A673 (cell line): ENCODE data around the gene S100A9. TPM values are rescaled to one million over a fixed set of nuclear protein-coding genes. Genes with fewer than 3 reads are reported as not detected.

Experiments used
- BruUV-seq: library from RNA; stranded (reverse); fragments of 400-500 nt; replicated peaks from 2 replicates; lab custom pipeline; 2021; lab: Mats Ljungman, UMichigan
- CTCF ChIA-PET: fragments of 300-600 bp; sonication (Branson Sonifier 250); formaldehyde crosslinking; loops from one replicate; lab custom pipeline; 2022; ENCODE audit warnings: antibody characterized with exemption; lab: Charles Lee
- POLR2A ChIA-PET: fragments of 300-600 bp; sonication (Branson Sonifier 250); formaldehyde crosslinking; loops from one replicate; lab custom pipeline; 2022; ENCODE audit warnings: antibody characterized with exemption; ENCODE audit not compliant: low non-redundant PET; lab: Charles Lee
- DNase-seq: peaks from one replicate; pipeline ENCODE4 v3.0.0-alpha.2; 2015; ENCODE audit warnings: low spot score
- H3K27ac ChIP-seq: fragments of 200-600 bp; sonication (generic); 2 replicates; pipeline ENCODE4 v1.5.1; 2016; ENCODE audit warnings: mixed run types, low read depth, mild to moderate bottlenecking, mixed read lengths, antibody characterized with exemption, low read length; ENCODE audit not compliant: poor library complexity, severe bottlenecking
- H3K27me3 ChIP-seq: fragments of 200-600 bp; sonication (generic); replicated peaks from 2 replicates; pipeline ENCODE4 v1.6.1; 2017; ENCODE audit warnings: mixed run types, low read depth, mild to moderate bottlenecking, mixed read lengths, antibody characterized with exemption, low read length; ENCODE audit not compliant: insufficient read depth, poor library complexity
- H3K36me3 ChIP-seq: fragments of 200-600 bp; sonication (generic); 2 replicates; pipeline ENCODE4 v1.6.1; 2016; ENCODE audit warnings: mixed run types, mild to moderate bottlenecking, mixed read lengths, antibody characterized with exemption, low read length; ENCODE audit not compliant: insufficient read depth, poor library complexity, severe bottlenecking
- H3K4me1 ChIP-seq: fragments of 200-600 bp; sonication (generic); 2 replicates; pipeline ENCODE4 v1.6.1; 2017; ENCODE audit warnings: mixed run types, mild to moderate bottlenecking, mixed read lengths, antibody characterized with exemption, low read length; ENCODE audit not compliant: insufficient read depth, poor library complexity, severe bottlenecking
- H3K4me3 ChIP-seq: fragments of 200-600 bp; sonication (generic); 2 replicates; pipeline ENCODE4 v1.5.1; 2016; ENCODE audit warnings: low read depth, mixed run types, mild to moderate bottlenecking, mixed read lengths, low read length; ENCODE audit not compliant: poor library complexity, severe bottlenecking
- H3K9me3 ChIP-seq: fragments of 200-600 bp; sonication (generic); 2 replicates; pipeline ENCODE4 v1.6.1; 2016; ENCODE audit warnings: mixed run types, low read depth, mild to moderate bottlenecking, mixed read lengths, antibody characterized with exemption, low read length; ENCODE audit not compliant: poor library complexity, severe bottlenecking
- EZH2 ChIP-seq: fragments of 200-600 bp; sonication (generic); IDR thresholded peaks from 2 replicates; pipeline ENCODE4 v1.6.1; 2017; ENCODE audit warnings: borderline replicate concordance, low read depth, mild to moderate bottlenecking, mixed read lengths, antibody characterized with exemption, low read length; ENCODE audit not compliant: poor library complexity, severe bottlenecking
- intact Hi-C: fragments of 100-400 bp; cut with micrococcal nuclease; formaldehyde crosslinking; loops from one replicate; pipeline ENCODE4 v1.10.0; 2022; ENCODE audit not compliant: unreplicated experiment
- total RNA-seq: library from RNA; stranded (reverse); gene quantifications from 2 replicates; pipeline ENCODE4 v1.2.3, GENCODE V29; 2021
- TF ChIP-seq, protein P1 (sequence below): fragments of 300-800, 200-600 bp; sonication (generic); conservative IDR thresholded peaks from 2 replicates; pipeline ENCODE4 v1.5.1; 2017; ENCODE audit warnings: low read depth, mild to moderate bottlenecking, antibody characterized with exemption, low read length, moderate library complexity, mixed read lengths

Gene S100A9
- total RNA-seq, 1 experiment from 2014 or later: not detected

DNA sequence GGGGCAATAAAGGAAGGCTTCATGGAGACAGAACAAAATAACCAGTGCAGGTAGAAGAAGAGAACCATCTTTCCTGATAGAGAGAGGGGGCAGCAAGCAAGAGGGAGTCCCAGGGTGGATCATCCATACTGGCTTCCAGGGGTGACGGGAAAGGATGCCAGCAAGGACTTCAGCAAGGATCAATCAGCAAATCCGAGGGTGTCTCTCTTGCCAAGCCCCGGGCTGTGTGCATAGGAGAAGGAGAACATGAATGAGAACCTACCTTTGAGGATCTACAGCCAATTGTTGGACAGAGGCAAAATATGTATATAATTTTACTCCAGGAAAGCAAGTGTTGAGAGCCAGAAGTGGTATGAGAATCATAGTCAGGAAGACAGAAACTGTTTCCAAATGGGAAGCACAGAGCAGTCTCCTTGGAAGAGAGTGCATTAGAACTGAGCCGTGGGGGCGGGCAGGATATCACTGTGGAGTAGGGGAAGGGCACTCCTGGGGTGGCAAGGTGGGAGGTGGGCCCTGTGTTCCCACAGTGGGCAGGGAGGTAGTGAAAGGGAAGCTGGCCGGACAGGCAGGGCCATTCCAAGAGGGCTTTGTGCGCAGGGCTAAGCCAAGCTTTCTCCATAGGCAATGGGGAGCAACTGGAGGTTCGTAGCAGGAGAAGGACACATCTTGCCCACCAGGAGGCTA is 1.1 kb upstream of the S100A9 start:
- POLR2A ChIA-PET: no interaction called here

DNA sequence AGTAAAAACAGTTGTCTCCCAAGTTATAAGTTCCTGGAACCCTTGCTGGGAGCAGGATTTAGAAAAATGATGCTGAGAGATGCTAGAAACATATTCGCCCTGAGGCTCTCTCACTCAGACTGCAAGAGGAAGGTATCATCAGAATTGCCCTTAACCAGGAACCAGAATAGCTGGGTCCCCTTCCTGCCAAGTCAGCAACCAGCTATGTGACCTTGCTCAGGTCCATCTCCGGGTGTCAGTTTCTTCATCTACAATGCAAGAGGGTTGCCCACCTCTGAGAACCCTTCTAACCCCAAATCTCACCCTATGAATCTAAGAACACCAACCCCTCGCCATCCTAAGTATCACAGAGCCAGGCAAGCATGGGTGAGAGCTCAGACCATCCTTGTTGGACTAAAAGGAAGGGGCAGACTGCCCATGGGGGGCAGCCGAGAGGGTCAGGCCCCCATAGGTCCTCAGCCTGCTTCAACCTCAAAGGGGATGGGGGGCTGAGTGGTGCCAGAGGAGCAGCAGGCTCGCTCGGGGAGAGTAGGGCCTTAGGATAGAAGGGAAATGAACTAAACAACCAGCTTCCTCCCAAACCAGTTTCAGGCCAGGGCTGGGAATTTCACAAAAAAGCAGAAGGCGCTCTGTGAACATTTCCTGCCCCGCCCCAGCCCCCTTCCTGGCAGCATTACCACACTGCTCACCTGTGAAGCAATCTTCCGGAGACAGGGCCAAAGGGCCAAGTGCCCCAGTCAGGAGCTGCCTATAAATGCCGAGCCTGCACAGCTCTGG is 390 bp upstream of the S100A9 start:
- Histone ChIP-seq H3K4me1 (no peaks in the 10 kb centered on the region), H3K4me3 (no peak overlapping the region), H3K27me3 (peaks cover 13% of the 10 kb centered on the region), H3K27ac (no peak overlapping the region), H3K36me3 (no peaks in the 10 kb centered on the region), H3K9me3 (no peaks in the 10 kb centered on the region)
- CTCF ChIA-PET: no interaction called here
- intact Hi-C loops: no loop called here
- TF ChIP-seq EZH2: no peak
- TF ChIP-seq, protein P1, sequence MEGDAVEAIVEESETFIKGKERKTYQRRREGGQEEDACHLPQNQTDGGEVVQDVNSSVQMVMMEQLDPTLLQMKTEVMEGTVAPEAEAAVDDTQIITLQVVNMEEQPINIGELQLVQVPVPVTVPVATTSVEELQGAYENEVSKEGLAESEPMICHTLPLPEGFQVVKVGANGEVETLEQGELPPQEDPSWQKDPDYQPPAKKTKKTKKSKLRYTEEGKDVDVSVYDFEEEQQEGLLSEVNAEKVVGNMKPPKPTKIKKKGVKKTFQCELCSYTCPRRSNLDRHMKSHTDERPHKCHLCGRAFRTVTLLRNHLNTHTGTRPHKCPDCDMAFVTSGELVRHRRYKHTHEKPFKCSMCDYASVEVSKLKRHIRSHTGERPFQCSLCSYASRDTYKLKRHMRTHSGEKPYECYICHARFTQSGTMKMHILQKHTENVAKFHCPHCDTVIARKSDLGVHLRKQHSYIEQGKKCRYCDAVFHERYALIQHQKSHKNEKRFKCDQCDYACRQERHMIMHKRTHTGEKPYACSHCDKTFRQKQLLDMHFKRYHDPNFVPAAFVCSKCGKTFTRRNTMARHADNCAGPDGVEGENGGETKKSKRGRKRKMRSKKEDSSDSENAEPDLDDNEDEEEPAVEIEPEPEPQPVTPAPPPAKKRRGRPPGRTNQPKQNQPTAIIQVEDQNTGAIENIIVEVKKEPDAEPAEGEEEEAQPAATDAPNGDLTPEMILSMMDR: no peak
- POLR2A ChIA-PET: no interaction called here
- DNase-seq: no peak
- no TSS peak for BruUV-seq

More for the DNA sequence above, 1.1 kb upstream of the S100A9 start:
- peaks cover 19% of the 10 kb centered on the region for H3K27me3 ChIP-seq
- BruUV-seq: no TSS peak
- no peak overlapping the region for H3K4me3 ChIP-seq
- no peak for TF ChIP-seq EZH2
- TF ChIP-seq, protein P1: no peak
- DNase-seq: no peak
- intact Hi-C loops: no loop called here
- CTCF ChIA-PET: interaction anchor here (3.6 kb wide), 1 partner anchor 138 kb away, joined by 20 read pairs; no protein-coding TSS in a partner anchor
- H3K36me3 ChIP-seq: no peaks in the 10 kb centered on the region
- H3K4me1 ChIP-seq: no peaks in the 10 kb centered on the region
- no peak overlapping the region for H3K27ac ChIP-seq
- H3K9me3 ChIP-seq: no peaks in the 10 kb centered on the region

DNA sequence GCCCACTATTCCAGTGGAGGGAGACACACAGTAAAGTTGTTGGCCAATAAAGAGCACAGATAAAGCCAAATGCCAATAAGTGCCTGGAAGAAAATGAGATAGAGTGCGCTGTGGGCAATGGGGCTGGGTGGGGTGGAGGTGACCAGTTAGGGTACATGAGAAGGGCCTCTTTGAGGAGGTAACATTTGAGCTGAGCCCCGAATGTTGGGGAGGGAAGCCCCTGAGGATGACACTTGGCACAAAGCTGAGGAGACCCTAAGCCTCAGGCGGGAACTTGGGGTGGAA is 979 bp downstream of the S100A9 start:
- Histone ChIP-seq H3K27me3 (peaks cover 19% of the 10 kb centered on the region), H3K27ac (no peak overlapping the region), H3K36me3 (no peaks in the 10 kb centered on the region), H3K9me3 (no peaks in the 10 kb centered on the region), H3K4me1 (no peaks in the 10 kb centered on the region), H3K4me3 (no peak overlapping the region)
- TF ChIP-seq, protein P1: no peak
- no peak for TF ChIP-seq EZH2
- DNase-seq: no peak
- intact Hi-C loops: no loop called here
- POLR2A ChIA-PET: interaction anchor here (0.5 kb wide), 1 partner anchor 877 kb away, joined by 3 read pairs; no protein-coding TSS in a partner anchor
- BruUV-seq: no TSS peak
- CTCF ChIA-PET: no interaction called here
